WTC11 (cell line): Measurements from ENCODE around the gene CDK18. TPM values are rescaled to one million over a fixed set of nuclear protein-coding genes. Genes with fewer than 3 reads are reported as not detected.

Experiments used
- ARID4B ChIP-seq: sonication (generic); formaldehyde crosslinking; IDR thresholded peaks from 2 replicates; pipeline ENCODE4 v1.8.0; 2023; ENCODE audit warnings: missing genetic modification reagents, mild to moderate bottlenecking, borderline replicate concordance
- ATF1 ChIP-seq: sonication (generic); formaldehyde crosslinking; IDR thresholded peaks from 2 replicates; pipeline ENCODE4 v1.8.1; 2023; ENCODE audit warnings: mild to moderate bottlenecking, moderate library complexity, missing genetic modification reagents
- ATF2 ChIP-seq: sonication (generic); formaldehyde crosslinking; IDR thresholded peaks from 2 replicates; pipeline ENCODE4 v1.8.1; 2022; ENCODE audit warnings: low read depth, missing genetic modification reagents, borderline replicate concordance
- CREB1 ChIP-seq: sonication (generic); formaldehyde crosslinking; IDR thresholded peaks from 2 replicates; pipeline ENCODE4 v1.8.0; 2023; ENCODE audit warnings: mild to moderate bottlenecking, missing genetic modification reagents
- CTCF ChIP-seq: fragments of 200-600 bp; IDR thresholded peaks from 2 replicates; pipeline ENCODE4 v1.8.0; 2022; ENCODE audit warnings: antibody characterized with exemption
- E2F4 ChIP-seq: sonication (generic); formaldehyde crosslinking; IDR thresholded peaks from 2 replicates; pipeline ENCODE4 v1.8.1; 2022; ENCODE audit warnings: low read depth, mild to moderate bottlenecking, moderate library complexity, missing genetic modification reagents, borderline replicate concordance
- ERG ChIP-seq: fragments of 250-450 bp; sonication (Bioruptor Pico); IDR thresholded peaks from 2 replicates; pipeline ENCODE4 v1.8.0; 2021; ENCODE audit warnings: mild to moderate bottlenecking
- FOXK1 ChIP-seq: sonication (generic); formaldehyde crosslinking; IDR thresholded peaks from 2 replicates; pipeline ENCODE4 v1.8.0; 2022; ENCODE audit warnings: mild to moderate bottlenecking, moderate library complexity, missing genetic modification reagents
- GRHL2 ChIP-seq: fragments of 250-450 bp; sonication (Bioruptor Pico); IDR thresholded peaks from 2 replicates; pipeline ENCODE4 v1.8.0; 2022; ENCODE audit warnings: mild to moderate bottlenecking, moderate library complexity; ENCODE audit not compliant: insufficient replicate concordance, severe bottlenecking
- HMGA2 ChIP-seq: fragments of 250-450 bp; sonication (Bioruptor Pico); IDR thresholded peaks from 2 replicates; pipeline ENCODE4 v1.4.0; 2021; ENCODE audit warnings: mild to moderate bottlenecking, moderate library complexity
- HMGXB4 ChIP-seq: sonication (generic); formaldehyde crosslinking; IDR thresholded peaks from 2 replicates; pipeline ENCODE4 v1.8.1; 2023; ENCODE audit warnings: mild to moderate bottlenecking, moderate library complexity, missing genetic modification reagents
- JAZF1 ChIP-seq: fragments of 250-450 bp; sonication (Bioruptor Pico); IDR thresholded peaks from 2 replicates; pipeline ENCODE4 v1.9.0; 2021; ENCODE audit warnings: moderate library complexity, mild to moderate bottlenecking, inconsistent platforms
- MAX ChIP-seq: sonication (generic); formaldehyde crosslinking; IDR thresholded peaks from 2 replicates; pipeline ENCODE4 v1.8.0; 2022; ENCODE audit warnings: mild to moderate bottlenecking, missing genetic modification reagents
- NFYB ChIP-seq: sonication (generic); formaldehyde crosslinking; conservative IDR thresholded peaks from 2 replicates; pipeline ENCODE4 v1.8.0; 2022; ENCODE audit warnings: low read depth, missing genetic modification reagents
- NR1H2 ChIP-seq: sonication (generic); formaldehyde crosslinking; IDR thresholded peaks from 2 replicates; pipeline ENCODE4 v1.9.0; 2021; ENCODE audit warnings: mild to moderate bottlenecking, moderate library complexity, missing genetic modification reagents
- NR3C1 ChIP-seq: sonication (generic); formaldehyde crosslinking; conservative IDR thresholded peaks from 2 replicates; pipeline ENCODE4 v1.8.1; 2023; ENCODE audit warnings: low read depth, mild to moderate bottlenecking, missing genetic modification reagents
- PREB ChIP-seq: sonication (generic); formaldehyde crosslinking; IDR thresholded peaks from 2 replicates; pipeline ENCODE4 v1.8.1; 2022; ENCODE audit warnings: mild to moderate bottlenecking, missing genetic modification reagents, moderate library complexity, borderline replicate concordance
- PRRX2 ChIP-seq: fragments of 250-450 bp; sonication (Bioruptor Pico); IDR thresholded peaks from 2 replicates; pipeline ENCODE4 v1.8.0; 2021; ENCODE audit warnings: mild to moderate bottlenecking
- SMAD3 ChIP-seq: sonication (generic); formaldehyde crosslinking; IDR thresholded peaks from 2 replicates; pipeline ENCODE4 v1.8.0; 2022; ENCODE audit warnings: missing genetic modification reagents, mild to moderate bottlenecking, borderline replicate concordance
- TEAD1 ChIP-seq: sonication (generic); formaldehyde crosslinking; IDR thresholded peaks from 2 replicates; pipeline ENCODE4 v1.8.0; 2022; ENCODE audit warnings: mild to moderate bottlenecking, missing genetic modification reagents
- ZNF219 ChIP-seq: sonication (generic); formaldehyde crosslinking; IDR thresholded peaks from 2 replicates; pipeline ENCODE4 v1.8.0; 2023; ENCODE audit warnings: missing genetic modification reagents, mild to moderate bottlenecking, borderline replicate concordance
- ZNF512 ChIP-seq: sonication (generic); formaldehyde crosslinking; IDR thresholded peaks from 2 replicates; pipeline ENCODE4 v1.8.1; 2022; ENCODE audit warnings: missing genetic modification reagents, borderline replicate concordance
- total RNA-seq: library from RNA; stranded (reverse); gene quantifications from 3 replicates; pipeline ENCODE4 v1.2.3, GENCODE V29; 2021

Gene CDK18
- total RNA-seq, 1 experiment from 2014 or later = 71.9 TPM

- TF ChIP-seq ZNF512 (CRISPR knock-in tag) = peak; percentile 45; the same call in 1 of the 2 replicates
- TF ChIP-seq HMGXB4 = no peak
- TF ChIP-seq MAX (CRISPR knock-in tag) = peak; percentile 20; the same call in 1 of the 2 replicates
- TF ChIP-seq E2F4 (CRISPR knock-in tag) = no peak
- no peak for TF ChIP-seq CTCF
- no peak for TF ChIP-seq PREB (CRISPR knock-in tag)
- TF ChIP-seq CREB1 (CRISPR knock-in tag) = no peak
- 0 out of 2 replicates have a peak, but pooled peaks have one; percentile 30 for TF ChIP-seq PRRX2 (CRISPR knock-in tag)
- TF ChIP-seq GRHL2 (CRISPR knock-in tag) = no peak
- peak; percentile 80; the same call in 1 of the 2 replicates for TF ChIP-seq FOXK1 (CRISPR knock-in tag)
- TF ChIP-seq SMAD3 (CRISPR knock-in tag) = peak; percentile 74; the same call in 1 of the 2 replicates
- no peak for TF ChIP-seq ATF2 (CRISPR knock-in tag)
- TF ChIP-seq ERG = no peak
- no peak for TF ChIP-seq NFYB
- TF ChIP-seq NR1H2 (CRISPR knock-in tag) = no peak
- TF ChIP-seq HMGA2 (CRISPR knock-in tag) = no peak
- TF ChIP-seq TEAD1 (CRISPR knock-in tag) = peak; percentile 87
- no peak for TF ChIP-seq NR3C1 (CRISPR knock-in tag)
- TF ChIP-seq ZNF219 (CRISPR knock-in tag) = no peak
- TF ChIP-seq JAZF1 (CRISPR knock-in tag) = no peak
- 0 out of 2 replicates have a peak, but pooled peaks have one; percentile 78 for TF ChIP-seq ARID4B (CRISPR knock-in tag)
- TF ChIP-seq ATF1 = no peak
Measured at GRCh38 chr1:205458777-205459566, 45.5 kb upstream of the CDK18 start (continued).
